ENCODE measurements around the gene LAPTM4A.
A peak's percentile ranks its signal among the peaks of the same experiment; 100 is the strongest.

The LAPTM4A gene

DNA sequence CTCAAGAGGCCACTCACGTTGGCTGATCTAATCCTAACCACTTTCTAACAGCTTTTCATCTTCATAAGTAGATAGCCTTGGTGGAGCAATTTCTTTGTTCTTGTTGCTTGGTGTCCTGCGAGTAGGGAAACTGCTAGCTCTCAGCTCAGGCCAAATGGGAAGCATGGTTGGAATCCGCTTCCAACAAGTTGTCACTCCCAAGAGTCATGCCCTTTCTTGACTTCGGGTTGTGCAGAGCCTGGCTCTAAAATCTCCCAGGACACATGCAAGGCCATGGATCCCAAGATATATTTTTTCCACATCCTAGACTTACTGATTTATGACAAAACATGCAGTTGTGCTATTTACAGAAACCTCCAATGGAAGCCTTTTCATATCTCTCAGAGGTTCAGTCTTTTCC is 31.7 kb downstream of the LAPTM4A start:
- DNase-seq (ENCODE audit: low read depth in 3 of 3), result no peak

DNA sequence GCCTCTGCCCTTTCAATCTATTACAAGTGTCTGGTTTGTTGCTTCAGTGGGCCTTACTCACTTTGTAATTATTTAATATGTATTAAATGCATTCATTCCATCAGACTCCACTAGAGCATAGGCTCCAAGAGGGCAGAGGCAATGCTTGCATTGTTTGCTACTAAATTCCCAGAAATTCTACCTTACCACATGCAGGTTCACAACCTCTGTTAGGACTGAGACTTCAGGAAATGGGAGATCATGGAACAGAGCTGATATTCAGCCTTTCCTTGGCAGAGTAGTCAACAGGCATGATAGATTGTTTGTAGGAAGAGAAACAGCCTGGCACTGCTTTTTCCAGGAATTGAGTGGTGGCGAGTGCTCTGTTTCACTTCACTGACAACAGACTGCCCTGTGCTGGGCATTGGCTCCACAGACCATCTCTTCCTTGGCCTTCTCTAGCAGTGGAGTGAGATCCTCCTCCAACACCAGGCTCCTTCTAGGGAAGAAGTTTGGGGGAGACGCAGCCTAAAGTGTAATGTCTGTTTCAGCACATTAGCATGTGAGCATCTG is 32.8 kb downstream of the LAPTM4A start:
- DNase-seq (ENCODE audit: low read depth in 3 of 3), result no peak

DNA sequence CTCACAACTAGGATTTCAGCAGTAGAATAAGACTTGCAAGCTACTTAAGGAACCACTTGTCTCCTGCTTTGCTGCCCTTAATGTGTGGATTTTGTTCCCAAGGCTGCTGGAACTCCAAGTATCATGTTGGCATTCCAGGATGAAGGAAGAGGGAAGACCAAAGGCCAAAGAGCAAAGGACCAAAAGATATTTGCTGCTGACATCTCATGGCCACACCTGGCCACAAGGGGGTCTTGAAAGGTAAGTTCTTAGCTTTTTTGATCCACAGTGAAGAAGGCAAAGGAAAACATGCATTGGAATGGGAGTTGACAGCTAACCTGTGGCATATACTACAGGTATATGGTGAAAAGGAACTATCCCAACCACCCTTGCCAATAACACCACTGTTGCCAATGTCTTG is 35.1 kb downstream of the LAPTM4A start:
- no peak for DNase-seq (ENCODE audit: low read depth in 3 of 3)

DNA sequence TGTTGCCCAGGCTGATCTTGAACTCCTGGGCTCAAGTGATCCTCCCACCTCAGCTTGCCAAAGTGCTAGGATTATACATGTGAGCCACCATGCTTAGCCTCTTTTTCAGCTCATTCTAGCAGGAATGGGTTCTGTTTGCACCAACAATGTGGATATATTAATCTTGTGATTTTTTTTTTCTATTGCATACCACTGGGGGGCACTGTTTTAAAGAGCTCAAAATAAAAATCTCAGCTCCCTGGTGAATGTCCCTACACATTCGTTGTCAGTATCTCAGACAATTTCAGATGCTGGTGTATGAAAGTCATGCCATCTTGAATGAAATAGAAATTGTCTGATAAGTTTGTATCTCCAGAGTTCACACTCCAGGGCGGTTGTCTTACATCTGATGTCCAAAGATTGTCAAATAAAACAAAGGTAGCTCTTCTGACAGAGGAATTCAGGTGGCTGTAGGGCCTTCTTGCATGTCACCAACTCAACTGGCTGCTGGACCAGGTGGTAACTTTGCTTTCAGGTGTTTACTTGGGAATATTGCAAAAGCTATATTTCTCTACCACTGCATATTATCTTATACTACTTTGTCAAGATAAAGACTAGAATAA is 35.8 kb downstream of the LAPTM4A start:
- DNase-seq (ENCODE audit: low read depth in 3 of 3), result peak in 1 of 3 donors; percentile 20

DNA sequence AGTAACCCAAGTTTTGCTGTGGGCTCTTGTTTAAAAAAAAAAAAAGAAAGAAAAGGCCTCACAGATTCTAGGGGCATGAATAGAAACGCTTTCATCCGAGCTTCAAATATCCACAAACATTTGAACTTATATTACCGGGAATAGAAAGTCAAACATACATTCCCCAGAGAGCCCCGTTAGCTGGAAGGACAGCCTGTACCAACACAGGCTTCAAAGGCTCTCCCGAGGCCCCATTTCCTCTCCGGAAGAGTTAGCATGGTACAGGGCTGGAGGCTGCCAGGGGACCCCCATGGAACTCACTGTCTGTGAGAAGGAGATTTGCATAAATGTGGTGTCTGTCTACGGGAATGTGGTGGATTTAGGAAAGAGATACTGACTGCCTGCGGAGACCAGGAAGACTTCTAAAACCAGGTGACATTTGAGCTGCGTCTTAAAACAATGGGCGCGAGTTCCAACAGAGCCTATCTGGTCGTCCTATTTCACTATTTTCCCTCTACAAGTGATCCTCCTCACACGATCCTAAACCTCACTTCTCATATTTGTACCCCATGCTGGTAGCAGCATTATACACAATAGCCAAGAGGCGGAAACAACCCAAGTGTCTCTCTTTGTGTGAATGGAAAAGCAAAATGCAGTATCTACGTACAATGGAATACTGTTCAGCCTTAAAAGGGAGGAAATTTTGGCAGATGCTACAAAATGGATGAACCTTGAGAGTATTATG is 38.1 kb downstream of the LAPTM4A start:
- DNase-seq (ENCODE audit: low read depth in 3 of 3), result no peak

DNA sequence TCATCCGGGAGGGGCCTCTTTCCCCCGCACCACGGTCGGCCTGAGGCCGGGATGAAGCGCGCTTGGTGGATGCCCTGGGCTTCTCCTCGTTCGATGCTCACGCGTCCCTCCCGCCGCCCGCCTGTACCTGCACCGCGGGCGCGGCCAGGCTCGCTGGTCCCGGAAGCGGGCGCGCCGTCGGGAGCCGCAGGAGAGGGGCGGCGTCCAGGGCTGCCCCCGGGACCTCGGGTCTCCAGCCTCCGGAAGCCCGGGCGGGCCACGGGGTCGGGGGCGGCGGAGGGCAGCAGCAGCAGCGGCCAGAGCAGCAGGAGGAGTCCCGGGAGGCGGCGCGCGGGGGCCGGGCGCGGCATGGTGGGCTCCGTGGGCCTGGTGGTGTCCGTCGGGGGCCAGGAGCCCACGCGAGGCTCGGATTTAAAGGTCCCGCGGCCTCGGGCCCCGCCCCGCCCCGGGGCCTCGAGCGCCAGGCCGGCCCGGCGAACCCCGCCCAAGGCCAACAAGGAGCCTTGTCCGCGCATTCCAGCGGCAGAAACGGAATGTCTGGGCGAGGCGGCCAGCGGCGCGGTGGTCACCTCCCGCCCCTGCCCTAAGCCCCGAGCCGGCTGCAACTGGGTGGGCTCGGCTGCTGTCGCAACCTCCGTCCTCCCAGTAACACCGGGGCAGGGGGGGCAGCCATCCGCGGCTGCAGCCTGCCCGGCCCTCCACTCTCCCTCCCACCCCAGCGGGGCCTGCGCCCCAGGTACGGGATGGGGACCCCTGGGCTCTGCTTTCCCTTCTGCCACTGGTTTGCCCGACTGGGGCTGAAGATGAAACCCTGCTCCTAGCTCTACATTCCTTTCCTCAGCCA is 38.9 kb downstream of the LAPTM4A start, which contains the start of gene MATN3:
Gene MATN3, minus strand, starts transcription at position 387 of the 844 bp plus-strand sequence. Its CDS starts 37 bp downstream, at position 350.
- DNase-seq (ENCODE audit: low read depth in 3 of 3), result peak in 1 of 3 donors; percentile 5

DNA sequence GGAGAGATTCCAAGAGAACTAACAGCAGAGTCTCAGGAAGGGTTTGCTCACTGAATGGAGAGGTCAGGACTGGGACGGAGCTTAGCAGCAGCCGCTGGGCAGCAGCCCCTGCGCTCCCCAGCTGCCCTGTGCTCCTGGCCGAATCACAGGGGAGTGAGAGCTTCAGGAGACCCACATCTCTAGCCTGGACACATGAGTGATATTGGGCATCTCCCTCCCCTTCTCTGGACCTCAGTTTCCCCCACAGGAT is 39.5 kb downstream of the LAPTM4A start:
- DNase-seq (ENCODE audit: low read depth in 3 of 3), result no peak

DNA sequence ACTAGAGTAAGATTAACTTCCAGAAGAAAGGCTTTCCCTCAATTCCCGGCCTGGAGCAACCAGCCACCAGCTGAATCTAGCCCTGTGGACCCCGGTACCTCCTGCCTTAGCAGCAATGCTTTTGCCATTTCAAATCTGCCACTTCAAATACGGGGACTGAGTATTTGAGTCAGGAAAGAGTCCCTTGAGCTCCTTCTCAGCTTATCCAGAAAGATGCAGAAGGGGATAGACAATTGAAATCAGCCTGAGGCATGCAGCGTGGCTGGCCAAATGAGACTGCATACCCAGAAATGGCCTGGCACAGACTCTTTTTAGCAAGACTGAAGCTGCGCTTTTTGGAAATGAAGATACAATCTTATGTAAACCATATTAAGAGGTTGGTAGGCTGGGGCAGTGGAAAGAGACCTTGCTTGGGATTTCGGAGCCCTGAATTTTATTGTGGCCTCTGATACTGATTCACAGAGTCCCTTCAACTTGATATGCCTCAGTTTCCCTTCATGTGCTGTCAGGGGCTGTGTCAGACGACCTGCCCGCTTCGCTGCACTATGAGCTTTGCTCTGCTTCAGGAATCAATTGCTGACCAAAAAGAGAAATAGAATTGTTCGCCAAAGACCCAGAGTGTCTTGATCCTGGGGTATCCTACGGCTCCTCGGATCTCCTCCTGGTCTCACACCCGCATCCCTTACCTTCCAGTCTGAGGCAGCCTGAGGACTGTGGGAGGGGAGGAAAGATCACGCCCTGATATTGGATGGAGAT is 40.0 kb downstream of the LAPTM4A start:
- DNase-seq (ENCODE audit: low read depth in 3 of 3), result no peak

DNA sequence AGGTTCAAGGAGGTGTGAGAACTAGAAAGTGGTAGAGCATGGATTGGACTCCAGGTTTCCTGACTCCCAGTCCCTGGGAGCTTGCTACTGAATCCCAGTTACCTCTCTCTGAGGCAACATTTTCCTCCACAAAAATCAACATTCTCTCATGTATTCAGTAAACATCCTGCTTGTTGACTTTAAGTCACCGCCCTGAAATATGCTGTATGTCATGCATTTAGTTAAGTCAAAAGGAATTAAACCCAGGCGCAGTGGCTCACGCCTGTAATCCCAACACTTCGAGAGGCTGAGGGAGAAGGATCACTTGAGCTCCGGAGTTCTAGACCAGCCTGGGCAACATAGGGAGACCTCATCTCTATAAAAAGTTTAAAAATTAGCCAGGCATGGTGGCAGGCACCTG is 42.7 kb downstream of the LAPTM4A start:
- no peak for DNase-seq (ENCODE audit: low read depth in 3 of 3)

DNA sequence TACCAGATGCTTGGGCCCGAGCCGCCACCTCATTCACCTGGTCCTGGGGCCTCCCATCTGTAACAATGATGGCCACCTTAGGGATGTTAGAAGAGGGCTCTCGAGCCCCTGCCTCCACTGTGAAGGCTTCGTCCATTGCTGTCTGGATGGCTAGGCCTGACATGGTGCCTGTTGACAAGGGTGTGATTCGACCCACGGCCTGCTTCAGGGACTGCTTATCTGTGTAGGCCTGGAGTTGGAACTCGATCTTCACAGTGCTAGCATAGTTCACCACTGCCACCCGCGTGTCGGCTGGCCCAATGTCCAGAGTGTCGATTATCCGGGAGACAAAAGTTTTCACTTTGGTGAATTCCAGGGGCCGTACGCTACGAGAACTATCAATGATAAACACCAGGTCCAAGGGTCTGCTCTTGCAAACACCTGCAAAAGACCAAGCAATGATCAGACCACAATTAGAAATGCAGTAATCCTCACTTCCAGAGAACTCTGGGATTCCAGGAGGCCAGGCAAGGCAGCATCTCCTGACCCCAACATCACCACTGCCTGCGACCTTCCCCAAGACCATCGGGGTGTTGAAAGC is 45.4 kb downstream of the LAPTM4A start:
- DNase-seq (ENCODE audit: low read depth in 3 of 3), result no peak

DNA sequence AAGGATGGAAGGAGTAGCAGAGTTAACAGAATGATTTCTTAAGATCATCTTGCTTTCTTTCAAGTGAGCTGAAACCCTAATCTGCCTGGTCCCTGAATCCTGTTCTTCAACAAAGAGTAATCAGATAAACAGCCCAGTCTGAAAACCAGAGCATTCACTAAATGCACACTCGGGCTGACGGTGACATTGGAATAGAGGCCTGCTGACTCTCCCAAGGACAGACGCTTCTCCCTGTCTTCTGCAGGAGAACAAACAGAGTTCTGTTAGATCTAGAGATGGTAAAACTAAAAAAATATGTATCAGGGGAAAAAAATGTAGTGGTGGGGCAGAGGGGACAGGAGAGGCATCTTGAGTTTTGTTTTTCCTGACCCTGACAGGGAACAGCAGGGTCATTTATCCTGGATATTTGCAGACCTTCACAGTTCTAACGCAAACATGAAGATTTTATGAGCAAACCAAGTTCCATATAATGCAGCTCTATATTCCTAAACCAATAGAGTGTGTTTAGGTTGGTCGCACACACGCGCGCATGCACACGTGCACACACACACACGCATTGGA is 46.3 kb downstream of the LAPTM4A start:
- DNase-seq (ENCODE audit: low read depth in 3 of 3), result no peak

DNA sequence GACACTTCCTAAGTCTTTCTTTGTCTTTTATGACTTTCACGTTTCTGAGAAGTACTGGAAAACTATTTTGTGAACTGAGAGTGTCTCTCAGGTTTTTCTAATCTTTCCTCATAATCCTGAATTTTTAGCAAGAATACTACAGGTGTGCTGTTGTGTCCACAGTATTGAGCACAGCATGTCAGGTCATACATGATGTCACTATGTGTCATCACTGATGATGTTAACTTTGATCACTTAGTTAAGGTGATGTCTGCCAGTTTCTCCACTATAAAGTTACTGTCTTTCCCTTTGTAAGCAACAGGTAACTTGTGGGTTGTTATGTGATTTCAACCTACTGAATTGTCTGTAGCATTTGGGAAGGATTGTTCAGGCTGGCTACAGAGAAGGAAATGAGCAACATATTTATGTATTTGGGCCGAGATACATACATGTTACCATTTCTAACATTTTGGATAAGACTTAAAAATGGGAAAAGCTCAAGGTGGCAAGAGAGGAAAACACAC is 50.0 kb downstream of the LAPTM4A start:
- DNase-seq (ENCODE audit: low read depth in 3 of 3), result no peak

DNA sequence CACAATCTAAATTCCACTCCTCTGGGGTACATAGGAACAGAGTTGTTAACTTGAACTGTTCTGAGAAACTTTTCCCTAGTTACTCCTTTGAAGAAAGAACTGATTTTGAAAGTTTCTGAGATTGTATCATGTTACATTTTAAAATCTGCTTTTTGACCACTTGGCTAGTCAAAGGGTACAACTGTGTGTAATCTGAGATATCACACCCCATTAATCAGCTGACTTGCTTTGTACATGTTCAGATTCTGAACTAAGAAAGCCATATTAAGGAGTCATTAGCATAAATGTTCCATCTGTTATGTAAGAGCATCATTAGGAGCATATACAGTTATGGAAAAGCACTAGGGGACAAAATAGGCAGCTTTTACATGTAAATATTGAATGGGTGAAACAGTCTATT is 57.7 kb downstream of the LAPTM4A start:
- no peak for DNase-seq (ENCODE audit: low read depth in 3 of 3)

DNA sequence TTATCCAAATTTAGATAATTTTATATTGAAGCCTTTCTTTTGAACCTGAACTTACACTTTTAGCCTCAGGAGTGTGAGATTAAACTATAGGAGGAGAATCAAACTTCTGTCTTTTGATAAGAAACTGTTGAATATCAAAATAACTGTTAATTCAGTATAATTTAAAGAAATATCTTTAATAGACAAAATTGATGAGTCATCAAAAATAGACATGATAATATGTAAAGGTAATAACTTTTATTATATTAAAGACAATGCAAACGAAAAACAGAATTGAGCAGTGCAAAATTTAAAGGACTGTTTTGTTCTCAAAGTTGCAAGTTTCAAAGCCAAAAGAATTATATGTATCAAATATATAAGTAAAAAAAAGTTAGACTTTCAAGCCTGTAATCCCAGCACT is 59.5 kb downstream of the LAPTM4A start:
- DNase-seq (ENCODE audit: low read depth in 3 of 3), result no peak

DNA sequence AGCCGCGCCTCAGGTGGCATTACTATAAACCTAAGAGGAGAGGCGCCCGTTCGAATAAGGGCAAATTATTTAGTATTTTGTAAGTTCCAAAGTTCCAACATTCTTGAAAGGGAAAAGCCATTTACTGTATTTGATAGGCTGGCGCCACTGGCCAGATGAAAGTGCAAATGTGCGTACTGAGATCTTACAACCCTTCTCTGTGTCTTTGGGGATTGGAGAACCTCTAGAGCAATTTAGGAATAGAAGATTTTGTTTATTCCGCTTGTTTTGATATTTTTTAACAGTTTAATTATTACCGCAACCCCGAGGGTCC is 61.1 kb downstream of the LAPTM4A start:
- no peak for DNase-seq (ENCODE audit: low read depth in 3 of 3)

DNA sequence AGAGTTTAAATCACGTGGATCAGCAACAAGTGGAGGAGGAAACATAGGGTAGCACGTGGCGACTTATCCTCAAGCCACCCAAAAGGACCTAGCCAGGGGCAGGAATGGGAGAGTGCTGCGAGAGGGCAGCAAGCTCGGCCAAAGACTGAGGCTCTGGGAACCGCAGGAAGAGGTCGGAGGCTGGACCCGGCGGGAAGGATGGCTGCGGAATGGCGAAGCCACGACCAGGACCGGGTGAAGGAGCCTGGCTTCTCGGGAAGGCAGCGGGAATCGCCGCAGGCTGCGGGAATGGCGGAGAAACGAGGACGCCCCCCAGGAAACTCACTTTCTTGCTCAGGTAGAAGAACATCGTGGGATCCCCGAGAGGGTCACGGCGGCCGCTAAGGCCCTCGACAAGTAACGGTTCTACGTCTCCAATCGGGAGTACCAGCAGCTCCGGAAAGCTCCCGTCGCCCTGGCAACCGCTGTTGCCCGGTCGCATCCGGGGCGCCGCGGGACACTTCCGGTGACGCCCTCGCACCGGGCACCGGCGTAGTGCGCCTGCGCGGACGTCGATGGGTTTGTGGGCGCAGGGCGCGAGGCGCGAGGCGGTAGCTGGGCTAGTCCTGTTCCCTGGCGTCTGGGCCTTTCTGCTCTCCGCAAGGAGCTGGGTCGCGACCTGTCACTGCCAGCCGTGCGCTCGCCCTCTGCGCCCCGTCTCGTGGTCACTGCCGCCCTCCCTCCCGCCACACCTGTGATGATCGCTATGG is 61.6 kb downstream of the LAPTM4A start, which contains the start of gene WDR35:
Gene WDR35, minus strand, starts transcription at position 439 of the 749 bp plus-strand sequence. Its CDS starts 90 bp downstream, at position 349.
- peak; percentile 82 to 87 (median 87) for DNase-seq (ENCODE audit: low read depth in 3 of 3)

DNA sequence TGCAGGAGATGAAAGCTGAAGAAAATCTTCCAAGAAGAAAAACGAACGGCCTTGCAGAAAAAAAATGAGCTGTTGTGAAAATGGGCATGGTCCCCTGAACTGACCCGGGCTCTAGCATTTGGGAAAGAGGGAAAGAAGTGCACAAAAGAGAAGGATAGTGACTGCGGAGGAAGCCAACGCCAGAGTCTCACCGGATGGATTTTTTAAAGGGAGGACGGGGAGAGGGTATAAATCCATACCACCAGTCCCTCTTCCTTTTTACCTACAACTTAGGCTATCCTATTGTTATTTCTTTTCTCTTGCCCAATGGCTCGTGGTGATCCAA is 62.1 kb downstream of the LAPTM4A start:
- DNase-seq (ENCODE audit: low read depth in 3 of 3), result no peak

DNA sequence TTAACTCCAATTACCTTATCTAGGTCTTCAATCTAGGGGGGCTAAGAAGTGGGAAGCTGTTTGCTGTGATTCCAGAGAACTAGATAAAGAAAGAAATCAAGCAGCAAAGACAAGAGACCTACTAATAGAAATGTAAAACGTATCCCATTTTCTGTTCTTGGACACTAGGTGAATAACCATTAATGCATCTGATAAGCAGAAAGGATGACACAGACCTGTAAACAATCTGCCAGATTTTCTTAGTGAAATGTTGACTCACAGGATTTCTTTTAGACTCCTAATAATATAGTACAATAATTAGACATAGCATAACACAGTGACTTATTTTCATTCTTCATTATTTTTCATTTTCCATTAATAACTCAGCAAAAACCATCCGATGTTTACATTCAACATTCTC is 62.8 kb downstream of the LAPTM4A start:
- no peak for DNase-seq (ENCODE audit: low read depth in 3 of 3)

DNA sequence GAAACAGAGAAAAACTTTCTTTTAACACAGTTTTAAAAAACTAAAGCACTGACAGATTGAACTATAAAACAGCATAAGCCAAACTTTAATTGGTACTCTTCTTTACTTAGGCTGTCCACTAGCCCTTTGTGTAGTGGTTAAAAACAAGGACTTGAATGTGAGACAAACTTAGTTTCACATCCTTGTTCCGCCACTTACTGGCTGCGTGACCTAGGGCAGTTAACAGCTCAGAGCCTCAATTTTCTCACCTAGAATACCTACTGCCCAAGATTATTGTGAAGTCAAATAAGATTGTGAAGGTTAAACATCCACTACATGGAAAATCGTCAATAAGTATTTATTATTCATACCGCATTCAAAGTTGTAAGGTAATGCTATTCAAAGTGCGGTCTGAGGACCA is 63.5 kb downstream of the LAPTM4A start:
- DNase-seq (ENCODE audit: low read depth in 3 of 3), result no peak

Data from stimulated activated CD4-positive, alpha-beta T cell treated with anti-CD3 and anti-CD28 coated beads, TNF-alpha, amount 100 ng/mL, for 48 hours (primary cell).